Measurements from ENCODE around the gene ERH.

The ERH gene

GRCh38 chr14:69332782-69333395 is 65.2 kb downstream of the ERH start:
- no peak overlapping the region for H3K4me3 Mint-ChIP-seq
- H3K9me3 Mint-ChIP-seq, result no peaks in the 10 kb centered on the region
- H3K27me3 Mint-ChIP-seq, result peaks cover 12% of the 10 kb centered on the region
- peak overlapping the region in 1 of 2 donors; percentile 23 for H3K27ac Mint-ChIP-seq
- peaks cover 36% of the 10 kb centered on the region for H3K4me1 Mint-ChIP-seq
- no peak for ATAC-seq
- no peak for DNase-seq

- peaks cover 3% of the 10 kb centered on the region for H3K27me3 Mint-ChIP-seq
- ATAC-seq, result no peak
- no peaks in the 10 kb centered on the region for H3K9me3 Mint-ChIP-seq
- H3K4me1 Mint-ChIP-seq, result peaks cover 28% of the 10 kb centered on the region
- no peak for DNase-seq
- no peak overlapping the region for H3K4me3 Mint-ChIP-seq
- no peak overlapping the region for H3K27ac Mint-ChIP-seq
Observed at GRCh38 chr14:69331206-69331605, 66.9 kb downstream of the ERH start.

Data from stimulated activated naive CD8-positive, alpha-beta T cell treated with anti-CD3 and anti-CD28 coated beads, Interleukin-15, amount 100 ng/mL, for 72 hours (primary cell).